ENCODE results near the gene ODF2. TPM values are rescaled to one million over a fixed set of nuclear protein-coding genes. Genes with fewer than 3 reads are reported as not detected.
"Not testable (repeated sequence)": the region's sequence is repeated elsewhere in the genome, so short reads cannot be mapped to it uniquely, and the experiment has no call there.

The ODF2 gene
- total RNA-seq, 2 experiments from 2014 or later = 77.5 to 82.8 TPM

GRCh38 chr9:128416432-128417019 lies 39.3 kb upstream of the ODF2 start:
- Mint-ChIP-seq H3K27ac (no peak overlapping the region), H3K9me3 (ENCODE audit: insufficient read depth) (no peaks in the 10 kb centered on the region), H3K36me3 (ENCODE audit: low read depth) (no peaks in the 10 kb centered on the region), H3K4me3 (no peak overlapping the region), H3K27me3 (ENCODE audit: low read depth) (peaks cover 40% of the 10 kb centered on the region), H3K4me1 (ENCODE audit: low read depth) (peaks cover 9% of the 10 kb centered on the region)
- DNase-seq (no peak), ATAC-seq (no peak)
- CTCF ChIA-PET = no interaction called here
- POLR2A ChIA-PET = no interaction called here

DNA sequence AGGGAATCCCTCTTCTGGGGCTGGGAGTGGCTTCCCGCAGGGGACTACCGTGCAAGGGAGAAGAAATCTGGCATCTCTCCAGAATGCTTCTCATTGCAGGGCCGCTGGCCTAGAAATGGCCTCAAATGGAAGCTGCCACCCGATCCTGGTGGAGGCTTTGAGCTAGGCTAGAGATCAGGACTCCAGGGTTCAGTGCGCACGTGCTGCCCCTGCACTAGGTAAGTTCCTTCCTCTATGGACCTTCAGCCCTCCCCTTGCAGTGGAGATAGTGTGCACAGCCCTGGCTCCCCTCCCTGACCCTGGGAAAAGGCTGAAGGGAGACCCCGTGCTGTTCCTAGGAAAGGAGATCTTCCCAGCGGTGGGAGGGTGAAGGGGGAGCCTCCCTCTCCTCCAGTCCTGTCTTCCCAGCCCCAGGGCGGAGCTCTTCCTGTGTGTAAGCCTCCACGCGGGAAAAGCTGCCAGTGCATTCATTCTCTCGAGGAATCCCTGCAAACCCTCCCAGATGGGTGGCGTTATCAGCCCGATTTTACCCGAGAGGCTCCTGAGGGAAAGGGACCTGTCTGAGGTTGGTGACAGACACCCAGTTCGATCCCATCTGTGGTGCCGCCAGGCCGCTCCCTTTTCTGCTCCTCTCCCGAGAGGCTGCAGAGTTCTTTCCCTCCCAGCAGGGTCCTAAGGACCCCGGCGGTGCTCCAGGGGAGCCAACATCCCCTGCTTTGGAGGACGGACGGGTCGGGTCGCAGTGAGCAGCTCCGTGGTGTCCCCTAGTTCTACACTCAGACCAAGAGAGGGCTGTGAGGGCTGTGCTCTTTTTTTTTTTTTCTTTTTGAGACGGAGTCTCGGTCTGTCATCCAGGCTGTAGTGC lies 36.5 kb upstream of the ODF2 start:
- ATAC-seq (no peak), DNase-seq (no peak)
- Mint-ChIP-seq H3K27me3 (ENCODE audit: low read depth) (peaks cover 34% of the 10 kb centered on the region), H3K4me1 (ENCODE audit: low read depth) (peaks cover 24% of the 10 kb centered on the region), H3K27ac (no peak overlapping the region), H3K4me3 (peak overlapping the region; percentile 65), H3K36me3 (ENCODE audit: low read depth) (no peaks in the 10 kb centered on the region), H3K9me3 (ENCODE audit: insufficient read depth) (no peaks in the 10 kb centered on the region)
- POLR2A ChIA-PET = interaction anchor here (0.7 to 1.2 kb wide), 3 partner anchors 48 to 968 kb away, joined by 3 to 4 read pairs (median 3); partner anchors contain the start of genes LRSAM1 and URM1
- CTCF ChIA-PET = interaction anchor here (0.6 to 2.7 kb wide), 24 partner anchors 8 to 207 kb away, joined by 3 to 37 read pairs (median 4); partner anchors contain the start of genes GLE1, SPTAN1 and URM1

GRCh38 chr9:128420060-128420650 lies 35.7 kb upstream of the ODF2 start:
- Mint-ChIP-seq H3K36me3 (ENCODE audit: low read depth) (no peaks in the 10 kb centered on the region), H3K27ac (no peak overlapping the region), H3K4me3 (peak overlapping the region; percentile 65), H3K4me1 (ENCODE audit: low read depth) (peaks cover 24% of the 10 kb centered on the region), H3K27me3 (ENCODE audit: low read depth) (peaks cover 27% of the 10 kb centered on the region), H3K9me3 (ENCODE audit: insufficient read depth) (no peaks in the 10 kb centered on the region)
- CTCF ChIA-PET = interaction anchor here (0.6 to 2.7 kb wide), 26 partner anchors 9 to 208 kb away, joined by 3 to 37 read pairs (median 4); partner anchors contain the start of genes GLE1, ODF2, SPTAN1 and URM1
- ATAC-seq (peak; percentile 88), DNase-seq (peak; percentile 73)
- POLR2A ChIA-PET = interaction anchor here (0.6 to 1.2 kb wide), 6 partner anchors 32 to 969 kb away, joined by 3 to 8 read pairs (median 3); partner anchors contain the start of genes LRSAM1 and URM1

- H3K4me1 Mint-ChIP-seq (ENCODE audit: low read depth) = peaks cover 24% of the 10 kb centered on the region
- ATAC-seq (peak; percentile 86), DNase-seq (peak; percentile 63)
- peaks cover 23% of the 10 kb centered on the region for H3K27me3 Mint-ChIP-seq (ENCODE audit: low read depth)
- H3K4me3 Mint-ChIP-seq = peak within 1 kb of the TSS; percentile 65
- H3K36me3 Mint-ChIP-seq (ENCODE audit: low read depth) = no peaks in the 10 kb centered on the region
- no peak within 1 kb of the TSS for H3K27ac Mint-ChIP-seq
- no peaks in the 10 kb centered on the region for H3K9me3 Mint-ChIP-seq (ENCODE audit: insufficient read depth)
- POLR2A ChIA-PET = interaction anchor here (0.6 to 1.2 kb wide), 4 partner anchors 31 to 522 kb away, joined by 3 to 8 read pairs (median 3); partner anchors contain the start of gene SPTAN1
- CTCF ChIA-PET = interaction anchor here (0.8 to 2.7 kb wide), 21 partner anchors 9 to 208 kb away, joined by 3 to 37 read pairs (median 5); partner anchors contain the start of genes GLE1, ODF2 and URM1
These were observed 34.9 kb upstream of the ODF2 start, which contains the start of gene CERCAM for GRCh38 chr9:128420651-128421481. Gene CERCAM (plus strand): TSS chr9:128420857. CDS start chr9:128420878, 21 bp downstream.

DNA sequence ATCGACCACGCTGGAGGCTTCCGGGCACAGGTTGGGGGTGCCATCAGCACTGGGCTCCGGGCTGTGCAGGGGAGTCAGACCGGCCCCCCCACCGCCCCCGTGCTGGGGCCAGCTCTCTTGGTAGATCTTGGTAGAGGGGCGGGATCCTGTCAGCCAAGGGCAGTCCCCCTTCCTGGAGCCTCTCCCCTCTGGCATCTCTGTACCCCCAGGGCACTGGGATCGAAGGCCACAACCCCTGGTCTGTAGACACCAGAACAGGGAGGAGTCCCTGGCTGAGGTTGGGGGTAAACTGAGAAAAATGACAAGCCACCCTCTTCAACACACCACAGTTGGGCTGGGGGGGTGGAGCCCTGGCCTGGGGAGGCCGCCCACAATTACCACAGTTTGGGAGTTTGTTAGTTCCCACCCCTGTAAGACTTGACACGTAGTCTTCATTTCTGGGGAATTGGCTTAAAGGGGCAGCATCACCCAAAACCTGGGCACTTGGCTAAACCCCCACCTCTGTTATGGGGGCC lies 34.3 kb upstream of the ODF2 start:
- no peak for ATAC-seq
- Mint-ChIP-seq H3K27ac (no peak overlapping the region), H3K9me3 (ENCODE audit: insufficient read depth) (no peaks in the 10 kb centered on the region), H3K4me3 (peak overlapping the region; percentile 59), H3K36me3 (ENCODE audit: low read depth) (no peaks in the 10 kb centered on the region), H3K4me1 (ENCODE audit: low read depth) (peaks cover 24% of the 10 kb centered on the region), H3K27me3 (ENCODE audit: low read depth) (peaks cover 17% of the 10 kb centered on the region)
- peak; percentile 41 for DNase-seq
- POLR2A ChIA-PET = interaction anchor here (1.1 kb wide), 1 partner anchor 131 kb away, joined by 3 read pairs; the partner anchor contains the start of gene SPTAN1
- CTCF ChIA-PET = interaction anchor here (0.8 to 2.7 kb wide), 7 partner anchors 8 to 126 kb away, joined by 3 to 37 read pairs (median 10); no protein-coding TSS in a partner anchor

GRCh38 chr9:128422022-128422782 lies 33.6 kb upstream of the ODF2 start:
- H3K36me3 Mint-ChIP-seq (ENCODE audit: low read depth); ATAC-seq; DNase-seq; H3K27ac Mint-ChIP-seq; H3K9me3 Mint-ChIP-seq (ENCODE audit: insufficient read depth): not testable (repeated sequence)
- Mint-ChIP-seq H3K27me3 (ENCODE audit: low read depth) (peaks cover 14% of the 10 kb centered on the region), H3K4me3 (peak overlapping the region; percentile 22), H3K4me1 (ENCODE audit: low read depth) (peaks cover 24% of the 10 kb centered on the region)
- ChIA-PET POLR2A (interaction anchor here (1.1 kb wide), 1 partner anchor 130 kb away, joined by 3 read pairs; the partner anchor contains the start of gene SPTAN1), CTCF (interaction anchor here (1.0 to 2.7 kb wide), 3 partner anchors 11 to 60 kb away, joined by 7 to 12 read pairs (median 10); no protein-coding TSS in a partner anchor)

- Mint-ChIP-seq H3K27ac (no peak overlapping the region), H3K9me3 (ENCODE audit: insufficient read depth) (no peaks in the 10 kb centered on the region), H3K27me3 (ENCODE audit: low read depth) (peaks cover 14% of the 10 kb centered on the region), H3K36me3 (ENCODE audit: low read depth) (no peaks in the 10 kb centered on the region), H3K4me1 (ENCODE audit: low read depth) (peaks cover 24% of the 10 kb centered on the region), H3K4me3 (no peak overlapping the region)
- POLR2A ChIA-PET = no interaction called here
- CTCF ChIA-PET = interaction anchor here (1.0 to 2.7 kb wide), 2 partner anchors 16 to 60 kb away, joined by 6 to 10 read pairs; no protein-coding TSS in a partner anchor
- DNase-seq = peak; percentile 27
- no peak for ATAC-seq
These were observed 33.0 kb upstream of the ODF2 start for GRCh38 chr9:128422783-128423150.

DNA sequence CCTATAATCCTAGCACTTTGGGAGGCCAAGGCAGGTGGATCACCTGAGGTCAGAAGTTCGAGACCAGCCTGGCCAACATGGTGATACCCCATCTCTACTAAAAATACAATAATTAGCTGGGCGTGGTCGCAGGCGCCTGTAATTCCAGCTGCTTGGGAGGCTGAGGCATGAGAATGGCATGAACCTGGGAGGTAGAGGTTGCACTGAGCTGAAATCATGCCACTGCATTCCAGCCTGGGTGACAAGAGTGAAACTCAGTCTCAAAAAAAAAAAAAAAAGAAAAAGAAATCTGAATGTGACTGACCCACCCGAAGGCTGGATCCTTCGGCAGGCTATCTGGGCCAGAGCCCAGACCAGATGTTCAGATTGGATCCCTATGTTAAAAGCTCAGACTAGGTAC lies 32.5 kb upstream of the ODF2 start:
- not testable (repeated sequence) for DNase-seq; H3K36me3 Mint-ChIP-seq (ENCODE audit: low read depth); ATAC-seq; H3K9me3 Mint-ChIP-seq (ENCODE audit: insufficient read depth); H3K27ac Mint-ChIP-seq; H3K4me3 Mint-ChIP-seq
- Mint-ChIP-seq H3K27me3 (ENCODE audit: low read depth) (peaks cover 14% of the 10 kb centered on the region), H3K4me1 (ENCODE audit: low read depth) (peaks cover 24% of the 10 kb centered on the region)
- CTCF ChIA-PET = interaction anchor here (1.0 to 2.7 kb wide), 2 partner anchors 15 to 61 kb away, joined by 6 to 10 read pairs; no protein-coding TSS in a partner anchor
- POLR2A ChIA-PET = interaction anchor here (0.6 kb wide), 2 partner anchors 38 to 716 kb away, joined by 3 read pairs; no protein-coding TSS in a partner anchor

- no peaks in the 10 kb centered on the region for H3K36me3 Mint-ChIP-seq (ENCODE audit: low read depth)
- ATAC-seq (no peak), DNase-seq (no peak)
- H3K4me1 Mint-ChIP-seq (ENCODE audit: low read depth) = peaks cover 24% of the 10 kb centered on the region
- no peaks in the 10 kb centered on the region for H3K9me3 Mint-ChIP-seq (ENCODE audit: insufficient read depth)
- ChIA-PET CTCF (no interaction called here), POLR2A (no interaction called here)
- no peak overlapping the region for H3K27ac Mint-ChIP-seq
- H3K4me3 Mint-ChIP-seq = no peak overlapping the region
- peaks cover 7% of the 10 kb centered on the region for H3K27me3 Mint-ChIP-seq (ENCODE audit: low read depth)
These were observed 31.5 kb upstream of the ODF2 start for GRCh38 chr9:128424268-128424780.
